NCI-H446 (cell line): ENCODE results near the gene SH2D2A.
"Not testable (repeated sequence)": the region's sequence is repeated elsewhere in the genome, so short reads cannot be mapped to it uniquely, and the experiment has no call there.

Source experiments
- DNase-seq, 2 experiments: peaks; one replicate each; lab custom pipeline; 2025; lab: John Stamatoyannopoulos, UW

The SH2D2A gene

DNA sequence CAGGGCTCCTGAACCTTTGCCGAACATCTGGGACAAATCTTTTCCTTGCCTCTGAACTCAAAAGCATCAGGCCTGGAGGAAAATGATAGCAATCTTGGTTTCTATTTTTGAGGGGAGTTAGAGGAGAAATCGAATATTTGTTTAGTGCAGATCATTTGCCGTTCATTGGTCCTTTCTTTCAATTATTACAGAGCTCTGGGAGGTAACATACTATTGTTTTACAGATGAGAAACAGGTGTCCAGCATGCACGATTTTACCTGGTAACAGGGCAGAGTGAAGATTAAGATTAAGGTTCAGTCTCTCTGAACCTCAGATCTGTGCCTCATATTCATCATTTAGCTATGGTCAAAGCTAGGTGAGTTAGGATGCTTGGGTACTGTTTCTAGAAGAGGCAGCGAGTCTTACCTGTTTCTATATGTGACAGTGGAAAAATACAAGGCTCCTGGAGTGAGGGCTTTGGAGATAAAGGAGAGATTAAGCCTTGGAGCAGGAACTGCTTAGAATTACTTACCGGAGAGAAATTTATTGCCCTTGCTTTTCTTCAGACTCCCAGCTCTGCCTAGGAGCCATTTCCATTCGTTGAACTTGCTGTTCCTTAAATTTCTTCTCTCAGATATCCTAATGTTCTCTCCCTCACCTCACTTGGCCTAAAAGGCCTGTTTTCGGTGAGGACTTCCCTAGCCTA is 47.9 kb downstream of the SH2D2A start:
- no peak for DNase-seq

DNA sequence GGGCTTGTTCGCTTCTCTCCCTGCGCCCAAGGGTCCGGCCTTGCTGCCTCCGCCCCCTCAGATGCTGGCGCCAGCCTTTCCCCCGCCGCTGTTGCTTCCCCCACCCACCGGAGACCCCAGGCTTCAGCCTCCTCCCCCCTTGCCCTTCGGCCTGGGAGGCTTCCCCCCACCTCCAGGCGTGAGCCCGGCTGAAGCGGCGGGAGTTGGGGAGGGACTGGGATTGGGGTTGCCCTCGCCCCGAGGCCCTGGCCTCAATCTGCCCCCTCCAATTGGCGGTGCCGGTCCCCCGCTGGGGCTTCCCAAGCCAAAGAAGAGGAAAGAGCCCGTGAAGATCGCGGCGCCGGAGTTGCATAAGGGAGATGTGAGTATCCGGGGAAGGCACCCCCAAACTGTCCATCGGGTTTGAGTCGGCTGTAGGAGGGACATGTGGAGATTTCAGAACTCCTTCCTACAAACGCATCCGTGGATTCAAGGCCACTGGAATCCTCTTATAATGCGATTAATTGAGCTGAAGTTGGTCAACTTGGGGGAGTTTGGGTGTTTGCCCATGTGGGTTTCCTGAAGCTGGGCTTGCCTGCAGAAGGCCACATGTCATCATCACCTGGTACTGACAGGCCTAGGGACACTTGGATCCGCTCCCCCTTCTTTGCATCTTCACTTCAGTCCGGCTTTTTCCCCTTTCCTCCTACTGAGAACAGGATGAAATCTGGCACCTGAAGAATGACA is 48.6 kb downstream of the SH2D2A start:
- no peak for DNase-seq

DNA sequence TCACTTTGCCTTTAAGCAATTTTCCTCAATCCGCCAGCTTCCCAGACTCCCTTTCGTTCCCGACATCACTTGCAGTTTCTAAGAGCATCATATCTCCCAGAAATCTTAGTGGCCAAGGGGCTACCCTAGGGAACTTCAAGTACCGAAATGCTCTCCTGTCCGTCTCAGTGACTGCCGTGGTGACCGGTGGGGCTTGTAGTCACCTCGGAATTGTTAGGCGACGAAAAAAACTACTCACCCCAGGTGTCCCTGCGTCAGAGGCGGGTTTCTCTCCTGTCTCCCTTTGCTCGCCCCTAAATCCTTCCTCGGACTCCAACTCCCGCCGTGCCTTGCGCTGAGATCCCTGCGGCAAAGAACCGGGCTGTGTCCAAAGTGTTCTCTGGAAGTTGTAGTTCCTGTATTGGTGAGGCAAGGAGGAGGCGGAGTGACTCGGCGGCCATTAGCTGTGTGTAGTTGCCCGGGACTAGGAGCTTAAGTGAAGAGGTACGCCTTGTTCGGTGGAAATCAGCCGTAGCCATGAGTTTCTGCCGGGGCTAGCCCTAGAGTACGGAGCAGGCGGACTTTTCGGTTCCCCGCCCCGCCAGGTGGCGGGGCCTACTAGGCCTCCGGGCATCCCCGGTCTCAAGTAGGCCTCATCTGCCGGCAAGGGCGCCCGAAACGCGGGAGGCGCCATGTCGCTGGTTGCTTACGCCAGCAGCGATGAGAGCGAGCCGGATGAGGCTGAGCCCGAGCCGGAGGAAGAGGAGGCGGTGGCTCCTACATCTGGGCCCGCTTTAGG is 49.4 kb downstream of the SH2D2A start, which contains the start of gene PRCC:
PRCC (plus strand) TSS at position 435 of the 778 bp plus-strand sequence; CDS start at position 672, 237 bp downstream.
- peak; percentile 99 to 100 for DNase-seq

DNA sequence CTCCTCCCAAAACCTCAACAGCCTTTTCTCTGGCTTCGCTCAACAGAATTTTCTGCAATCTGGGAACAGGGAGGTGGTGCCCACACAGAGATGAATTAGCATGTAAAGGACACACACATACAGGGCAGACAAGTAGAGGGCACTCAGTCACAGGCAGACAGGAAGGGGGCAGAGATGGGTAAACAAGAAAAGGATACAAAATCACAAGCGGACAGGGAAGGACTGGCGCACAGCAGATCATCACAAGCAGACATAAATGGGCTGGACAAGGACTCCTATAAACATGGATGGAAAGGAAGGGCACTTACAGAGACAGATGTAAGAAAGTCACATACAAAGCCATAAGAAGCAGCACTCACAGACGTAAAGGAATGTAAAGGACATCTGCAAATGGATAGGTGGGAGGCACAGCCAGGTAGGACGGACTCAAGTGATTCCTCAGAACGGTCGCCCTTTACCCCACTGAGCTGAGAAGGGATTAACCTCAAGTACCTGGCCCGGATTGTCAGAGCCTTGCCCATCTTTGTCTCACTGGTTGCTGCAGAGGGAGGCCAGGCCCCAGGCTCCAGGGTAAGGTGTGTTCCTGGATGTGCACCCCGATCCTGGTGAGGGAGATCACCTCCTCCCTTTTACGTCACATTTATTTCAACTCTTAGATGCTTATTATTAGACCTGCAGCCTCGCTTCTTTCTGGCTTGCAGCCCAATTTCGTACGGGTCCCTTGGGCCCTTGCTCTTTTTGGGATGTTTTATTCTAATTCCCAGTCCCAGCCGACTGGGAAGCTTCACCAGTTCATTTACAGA is 50.1 kb downstream of the SH2D2A start:
- no peak for DNase-seq

DNA sequence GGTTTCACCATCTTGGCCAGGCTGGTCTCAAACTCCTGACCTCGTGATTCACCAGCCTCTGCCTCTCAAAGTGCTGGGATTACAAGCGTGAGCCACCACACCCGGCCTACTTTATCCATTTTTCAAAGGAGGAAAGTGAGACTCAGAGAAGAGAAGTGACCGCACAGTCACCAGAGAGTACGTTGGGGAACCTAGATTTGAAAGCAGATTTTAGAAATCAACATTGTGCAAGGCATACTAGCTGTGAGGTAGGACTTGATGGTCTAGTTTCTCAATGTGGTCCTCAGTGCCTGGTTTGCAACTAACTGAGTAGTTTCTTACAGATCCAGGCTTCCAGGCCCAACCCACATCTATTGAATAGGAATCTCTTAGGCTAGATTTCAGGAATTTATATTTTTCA is 51.0 kb downstream of the SH2D2A start:
- DNase-seq = no peak

- DNase-seq = not testable (repeated sequence)
Measured at GRCh38 chr1:156765136-156765535, 51.5 kb downstream of the SH2D2A start.

DNA sequence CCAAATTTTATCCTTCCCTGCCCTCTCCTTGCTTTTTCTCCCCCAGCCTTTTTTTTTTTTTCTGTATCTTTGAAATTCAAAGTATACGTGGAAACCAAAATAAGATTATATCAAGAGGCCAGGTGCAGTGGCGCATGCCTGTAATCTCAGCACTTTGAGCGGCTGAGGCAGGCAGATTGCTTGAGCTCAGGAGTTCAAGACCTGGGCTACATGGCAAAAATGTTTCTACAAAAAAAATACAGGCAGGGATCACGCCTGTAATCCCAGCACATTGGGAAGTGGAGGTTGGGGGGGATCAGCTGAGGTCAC is 55.9 kb downstream of the SH2D2A start:
- no peak for DNase-seq

DNA sequence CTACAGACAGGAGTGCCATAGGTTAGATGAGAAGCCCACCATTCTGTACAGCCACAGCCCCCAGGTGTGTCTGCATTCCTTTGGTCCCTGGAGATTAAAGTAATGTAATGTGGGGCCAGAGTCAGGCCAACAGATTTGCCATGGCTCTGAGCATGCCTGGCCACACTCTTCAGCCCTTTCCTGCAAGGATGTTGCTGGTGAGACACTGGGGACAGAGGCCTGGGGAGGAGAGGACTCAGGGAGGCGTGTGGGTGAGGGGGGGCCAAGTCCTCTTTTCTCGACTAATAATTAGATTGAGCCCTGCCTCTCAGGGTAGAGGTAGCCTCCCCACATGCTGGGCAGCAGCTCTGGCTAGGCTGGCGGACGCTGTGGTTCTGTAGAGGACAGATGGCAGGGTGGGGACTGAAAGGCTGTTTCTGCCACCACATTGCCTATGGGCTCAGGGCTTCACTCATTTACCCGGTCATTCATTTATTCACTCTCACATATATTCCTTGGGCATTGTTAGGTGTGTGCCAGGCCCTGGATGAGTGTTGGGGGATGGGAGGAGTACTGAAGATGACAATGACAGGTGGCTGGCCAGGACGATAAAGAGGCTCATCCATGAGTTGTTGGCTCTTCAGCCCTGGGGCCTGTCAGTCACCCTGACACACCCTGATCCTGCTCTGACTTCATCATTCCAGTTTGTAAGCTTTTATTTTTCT is 56.4 kb downstream of the SH2D2A start:
- DNase-seq = peak in 1 of 2 experiments; percentile 21

GRCh38 chr1:156757572-156758253 is 58.9 kb downstream of the SH2D2A start:
- not testable (repeated sequence) for DNase-seq

DNA sequence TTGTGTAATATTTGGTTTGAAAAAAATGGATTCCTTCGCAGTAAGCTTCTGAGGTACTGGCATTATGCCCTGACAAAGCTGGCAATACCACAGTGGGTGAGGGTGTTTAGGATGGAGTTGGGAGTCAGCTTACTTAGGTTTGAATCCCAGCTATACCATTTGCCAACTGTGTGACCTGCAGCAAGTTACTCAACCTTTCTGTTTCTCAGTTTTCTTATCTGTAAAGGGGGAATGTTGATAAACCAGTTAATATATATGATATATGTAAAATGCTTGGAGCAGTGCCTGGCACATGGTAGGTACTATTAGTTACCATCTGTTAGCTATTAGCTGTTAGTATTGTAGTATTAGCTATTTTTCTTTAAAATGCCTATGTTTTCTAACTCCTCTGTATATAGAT is 60.3 kb downstream of the SH2D2A start:
- DNase-seq = no peak
